Astrocyte (in vitro differentiated cells and primary cell): ENCODE data around the gene AJAP1.

ENCODE experiments used
- EZH2 ChIP-seq: IDR thresholded peaks from 2 replicates; pipeline ENCODE4 v1.6.1; 2012; ENCODE audit warnings: mild to moderate bottlenecking, low read length, inconsistent platforms; ENCODE audit not compliant: insufficient read depth
- TF ChIP-seq, protein P1 (sequence below): IDR thresholded peaks from 2 replicates; pipeline ENCODE4 v1.5.1; 2011; ENCODE audit warnings: low read depth, mild to moderate bottlenecking, inconsistent platforms, low read length, moderate library complexity; ENCODE audit not compliant: insufficient read depth

DNA sequence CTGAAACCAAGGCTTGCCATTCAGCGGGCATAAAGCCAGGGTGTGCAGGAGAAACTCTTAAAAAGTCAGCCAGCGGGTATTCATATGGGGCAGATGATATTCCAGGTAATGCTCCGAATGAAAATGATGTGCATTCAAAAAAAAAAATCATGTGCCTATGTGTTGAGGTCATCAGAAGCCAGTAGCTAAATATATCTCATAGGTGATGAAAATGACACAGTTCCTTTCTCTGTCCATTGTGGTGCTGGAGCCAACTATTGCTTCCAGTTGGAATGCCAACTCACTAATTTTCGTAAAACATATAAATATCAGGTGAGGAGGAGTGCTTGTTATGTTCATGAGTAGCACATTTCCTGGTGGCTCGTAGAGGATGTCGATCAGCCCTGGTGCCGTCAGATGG is 23.2 kb downstream of the AJAP1 start:
- TF ChIP-seq, protein P1, sequence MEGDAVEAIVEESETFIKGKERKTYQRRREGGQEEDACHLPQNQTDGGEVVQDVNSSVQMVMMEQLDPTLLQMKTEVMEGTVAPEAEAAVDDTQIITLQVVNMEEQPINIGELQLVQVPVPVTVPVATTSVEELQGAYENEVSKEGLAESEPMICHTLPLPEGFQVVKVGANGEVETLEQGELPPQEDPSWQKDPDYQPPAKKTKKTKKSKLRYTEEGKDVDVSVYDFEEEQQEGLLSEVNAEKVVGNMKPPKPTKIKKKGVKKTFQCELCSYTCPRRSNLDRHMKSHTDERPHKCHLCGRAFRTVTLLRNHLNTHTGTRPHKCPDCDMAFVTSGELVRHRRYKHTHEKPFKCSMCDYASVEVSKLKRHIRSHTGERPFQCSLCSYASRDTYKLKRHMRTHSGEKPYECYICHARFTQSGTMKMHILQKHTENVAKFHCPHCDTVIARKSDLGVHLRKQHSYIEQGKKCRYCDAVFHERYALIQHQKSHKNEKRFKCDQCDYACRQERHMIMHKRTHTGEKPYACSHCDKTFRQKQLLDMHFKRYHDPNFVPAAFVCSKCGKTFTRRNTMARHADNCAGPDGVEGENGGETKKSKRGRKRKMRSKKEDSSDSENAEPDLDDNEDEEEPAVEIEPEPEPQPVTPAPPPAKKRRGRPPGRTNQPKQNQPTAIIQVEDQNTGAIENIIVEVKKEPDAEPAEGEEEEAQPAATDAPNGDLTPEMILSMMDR = no peak
- TF ChIP-seq EZH2 = no peak
